ENCODE data around the gene ZBED3.

DNA sequence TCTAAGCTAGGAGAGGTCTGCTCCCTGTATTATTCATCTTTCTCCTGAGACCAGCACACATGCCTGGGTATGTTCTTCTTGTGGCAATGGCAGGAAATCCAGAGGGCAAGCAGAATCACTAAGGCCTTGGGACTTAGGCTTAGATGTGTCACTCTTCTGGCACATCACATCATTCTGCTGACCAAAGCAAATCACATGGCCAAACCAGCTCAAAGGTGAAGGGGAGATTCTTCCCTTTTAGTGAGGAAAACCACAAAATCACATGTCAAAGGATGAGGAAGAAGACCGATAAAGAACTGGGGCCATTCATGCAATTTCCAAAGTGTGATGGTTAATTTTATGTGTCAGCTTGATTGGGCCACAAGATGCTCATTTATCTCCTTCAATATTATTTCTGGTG lies 62.6 kb downstream of the ZBED3 start:
- TF ChIP-seq ZNF423 (CRISPR knock-in tag; IDR thresholded peaks at IDR 0.05), result no peak
- TF ChIP-seq NR1H2 (CRISPR knock-in tag; IDR thresholded peaks at IDR 0.05), result no peak
- TF ChIP-seq, protein P1, sequence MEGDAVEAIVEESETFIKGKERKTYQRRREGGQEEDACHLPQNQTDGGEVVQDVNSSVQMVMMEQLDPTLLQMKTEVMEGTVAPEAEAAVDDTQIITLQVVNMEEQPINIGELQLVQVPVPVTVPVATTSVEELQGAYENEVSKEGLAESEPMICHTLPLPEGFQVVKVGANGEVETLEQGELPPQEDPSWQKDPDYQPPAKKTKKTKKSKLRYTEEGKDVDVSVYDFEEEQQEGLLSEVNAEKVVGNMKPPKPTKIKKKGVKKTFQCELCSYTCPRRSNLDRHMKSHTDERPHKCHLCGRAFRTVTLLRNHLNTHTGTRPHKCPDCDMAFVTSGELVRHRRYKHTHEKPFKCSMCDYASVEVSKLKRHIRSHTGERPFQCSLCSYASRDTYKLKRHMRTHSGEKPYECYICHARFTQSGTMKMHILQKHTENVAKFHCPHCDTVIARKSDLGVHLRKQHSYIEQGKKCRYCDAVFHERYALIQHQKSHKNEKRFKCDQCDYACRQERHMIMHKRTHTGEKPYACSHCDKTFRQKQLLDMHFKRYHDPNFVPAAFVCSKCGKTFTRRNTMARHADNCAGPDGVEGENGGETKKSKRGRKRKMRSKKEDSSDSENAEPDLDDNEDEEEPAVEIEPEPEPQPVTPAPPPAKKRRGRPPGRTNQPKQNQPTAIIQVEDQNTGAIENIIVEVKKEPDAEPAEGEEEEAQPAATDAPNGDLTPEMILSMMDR (IDR thresholded peaks at IDR 0.05), result no peak
- no peak for TF ChIP-seq JUN (CRISPR knock-in tag; IDR thresholded peaks at IDR 0.05)
- TF ChIP-seq RORB (CRISPR knock-in tag; IDR thresholded peaks at IDR 0.05), result no peak
- TF ChIP-seq, protein P2, sequence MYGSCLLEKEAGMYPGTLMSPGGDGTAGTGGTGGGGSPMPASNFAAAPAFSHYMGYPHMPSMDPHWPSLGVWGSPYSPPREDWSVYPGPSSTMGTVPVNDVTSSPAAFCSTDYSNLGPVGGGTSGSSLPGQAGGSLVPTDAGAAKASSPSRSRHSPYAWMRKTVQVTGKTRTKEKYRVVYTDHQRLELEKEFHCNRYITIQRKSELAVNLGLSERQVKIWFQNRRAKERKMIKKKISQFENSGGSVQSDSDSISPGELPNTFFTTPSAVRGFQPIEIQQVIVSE (CRISPR knock-in tag; IDR thresholded peaks at IDR 0.05; ENCODE audit: borderline replicate concordance), result no peak
- TF ChIP-seq IRF1 (CRISPR knock-in tag; IDR thresholded peaks at IDR 0.05), result no peak
- no peak for TF ChIP-seq FOXJ3 (CRISPR knock-in tag; IDR thresholded peaks at IDR 0.05; ENCODE audit: borderline replicate concordance)
- TF ChIP-seq ATF3 (CRISPR knock-in tag; conservative IDR thresholded peaks at IDR 0.05), result no peak
- TF ChIP-seq ESRRA (CRISPR knock-in tag; IDR thresholded peaks at IDR 0.05; ENCODE audit: borderline replicate concordance), result no peak
